Measurements from ENCODE around the gene DAP. TPM values are rescaled to one million over a fixed set of nuclear protein-coding genes. Genes with fewer than 3 reads are reported as not detected.

The DAP gene
- total RNA-seq, 1 experiment from 2014 or later, result 95.9 TPM

DNA sequence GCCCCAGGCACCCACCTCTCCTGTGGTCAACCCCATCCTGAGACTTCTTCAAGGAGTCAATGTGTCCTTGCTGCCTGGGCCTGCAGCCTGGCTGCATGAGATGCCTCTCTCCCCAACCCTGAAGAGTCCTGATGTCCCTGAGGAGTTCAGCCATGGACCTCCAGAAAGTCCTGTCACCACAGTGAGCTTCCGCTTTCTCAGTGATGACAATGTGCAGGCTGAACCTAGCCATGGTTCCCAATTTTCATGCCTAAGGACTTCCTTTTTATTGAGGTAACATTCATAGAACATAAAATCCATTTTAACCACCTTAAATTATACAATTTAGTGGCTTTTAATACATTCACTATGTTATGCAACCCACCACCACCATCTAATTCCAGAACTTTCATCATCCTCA is 29.1 kb downstream of the DAP start:
- no peaks in the 10 kb centered on the region for H3K27me3 ChIP-seq (replicated peaks; ENCODE audit: insufficient read depth, low read depth, low read length, poor library complexity)
- H3K4me1 ChIP-seq (ENCODE audit: insufficient read depth, low read length, poor library complexity, severe bottlenecking), result no peaks in the 10 kb centered on the region
- H3K27ac ChIP-seq (ENCODE audit: low read depth, low read length, poor library complexity, severe bottlenecking), result no peak overlapping the region
- H3K4me3 ChIP-seq (ENCODE audit: low read depth, low read length, poor library complexity, severe bottlenecking), result no peak overlapping the region
- TF ChIP-seq, protein P1, sequence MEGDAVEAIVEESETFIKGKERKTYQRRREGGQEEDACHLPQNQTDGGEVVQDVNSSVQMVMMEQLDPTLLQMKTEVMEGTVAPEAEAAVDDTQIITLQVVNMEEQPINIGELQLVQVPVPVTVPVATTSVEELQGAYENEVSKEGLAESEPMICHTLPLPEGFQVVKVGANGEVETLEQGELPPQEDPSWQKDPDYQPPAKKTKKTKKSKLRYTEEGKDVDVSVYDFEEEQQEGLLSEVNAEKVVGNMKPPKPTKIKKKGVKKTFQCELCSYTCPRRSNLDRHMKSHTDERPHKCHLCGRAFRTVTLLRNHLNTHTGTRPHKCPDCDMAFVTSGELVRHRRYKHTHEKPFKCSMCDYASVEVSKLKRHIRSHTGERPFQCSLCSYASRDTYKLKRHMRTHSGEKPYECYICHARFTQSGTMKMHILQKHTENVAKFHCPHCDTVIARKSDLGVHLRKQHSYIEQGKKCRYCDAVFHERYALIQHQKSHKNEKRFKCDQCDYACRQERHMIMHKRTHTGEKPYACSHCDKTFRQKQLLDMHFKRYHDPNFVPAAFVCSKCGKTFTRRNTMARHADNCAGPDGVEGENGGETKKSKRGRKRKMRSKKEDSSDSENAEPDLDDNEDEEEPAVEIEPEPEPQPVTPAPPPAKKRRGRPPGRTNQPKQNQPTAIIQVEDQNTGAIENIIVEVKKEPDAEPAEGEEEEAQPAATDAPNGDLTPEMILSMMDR (conservative IDR thresholded peaks at IDR 0.05; ENCODE audit: low read depth, low read length), result no peak
- no peak for TF ChIP-seq EZH2 (IDR thresholded peaks at IDR 0.05; ENCODE audit: borderline replicate concordance, low read depth, low read length, poor library complexity, severe bottlenecking)
- DNase-seq (ENCODE audit: low spot score), result no peak
- CTCF ChIA-PET, result no interaction called here
- H3K9me3 ChIP-seq (ENCODE audit: low read depth, low read length, poor library complexity, severe bottlenecking), result no peaks in the 10 kb centered on the region
- peaks cover 3% of the 10 kb centered on the region for H3K36me3 ChIP-seq (ENCODE audit: insufficient read depth, low read length, poor library complexity, severe bottlenecking)
- POLR2A ChIA-PET (ENCODE audit: low non-redundant PET), result no interaction called here
- BruUV-seq (replicated peaks), result no TSS peak
- intact Hi-C loops (cut with micrococcal nuclease; ENCODE audit: unreplicated experiment), result no loop called here

DNA sequence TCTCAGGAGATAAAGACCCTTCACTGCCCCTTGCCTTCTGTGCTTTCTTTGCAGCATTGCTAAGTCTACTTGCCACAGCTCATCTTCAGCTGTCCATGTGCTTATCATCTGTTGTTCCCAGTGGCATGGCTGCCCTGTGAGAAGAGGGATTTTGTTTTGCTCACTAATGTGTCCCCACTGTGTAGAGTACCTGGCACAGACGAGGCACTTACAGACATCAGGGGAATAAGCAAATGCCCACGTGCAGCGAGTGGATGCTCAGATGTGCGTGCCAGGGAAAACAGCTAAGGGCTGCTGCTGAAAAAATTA is 31.0 kb downstream of the DAP start:
- no peak overlapping the region for H3K27ac ChIP-seq (ENCODE audit: low read depth, low read length, poor library complexity, severe bottlenecking)
- no peaks in the 10 kb centered on the region for H3K9me3 ChIP-seq (ENCODE audit: low read depth, low read length, poor library complexity, severe bottlenecking)
- no peaks in the 10 kb centered on the region for H3K4me1 ChIP-seq (ENCODE audit: insufficient read depth, low read length, poor library complexity, severe bottlenecking)
- POLR2A ChIA-PET (ENCODE audit: low non-redundant PET), result no interaction called here
- no peaks in the 10 kb centered on the region for H3K27me3 ChIP-seq (replicated peaks; ENCODE audit: insufficient read depth, low read depth, low read length, poor library complexity)
- DNase-seq (ENCODE audit: low spot score), result no peak
- no peak overlapping the region for H3K4me3 ChIP-seq (ENCODE audit: low read depth, low read length, poor library complexity, severe bottlenecking)
- no TSS peak for BruUV-seq (replicated peaks)
- no peak for TF ChIP-seq EZH2 (IDR thresholded peaks at IDR 0.05; ENCODE audit: borderline replicate concordance, low read depth, low read length, poor library complexity, severe bottlenecking)
- TF ChIP-seq, protein P1 (conservative IDR thresholded peaks at IDR 0.05; ENCODE audit: low read depth, low read length), result no peak
- CTCF ChIA-PET, result no interaction called here
- H3K36me3 ChIP-seq (ENCODE audit: insufficient read depth, low read length, poor library complexity, severe bottlenecking), result peaks cover 3% of the 10 kb centered on the region
- intact Hi-C loops (cut with micrococcal nuclease; ENCODE audit: unreplicated experiment), result no loop called here

DNA sequence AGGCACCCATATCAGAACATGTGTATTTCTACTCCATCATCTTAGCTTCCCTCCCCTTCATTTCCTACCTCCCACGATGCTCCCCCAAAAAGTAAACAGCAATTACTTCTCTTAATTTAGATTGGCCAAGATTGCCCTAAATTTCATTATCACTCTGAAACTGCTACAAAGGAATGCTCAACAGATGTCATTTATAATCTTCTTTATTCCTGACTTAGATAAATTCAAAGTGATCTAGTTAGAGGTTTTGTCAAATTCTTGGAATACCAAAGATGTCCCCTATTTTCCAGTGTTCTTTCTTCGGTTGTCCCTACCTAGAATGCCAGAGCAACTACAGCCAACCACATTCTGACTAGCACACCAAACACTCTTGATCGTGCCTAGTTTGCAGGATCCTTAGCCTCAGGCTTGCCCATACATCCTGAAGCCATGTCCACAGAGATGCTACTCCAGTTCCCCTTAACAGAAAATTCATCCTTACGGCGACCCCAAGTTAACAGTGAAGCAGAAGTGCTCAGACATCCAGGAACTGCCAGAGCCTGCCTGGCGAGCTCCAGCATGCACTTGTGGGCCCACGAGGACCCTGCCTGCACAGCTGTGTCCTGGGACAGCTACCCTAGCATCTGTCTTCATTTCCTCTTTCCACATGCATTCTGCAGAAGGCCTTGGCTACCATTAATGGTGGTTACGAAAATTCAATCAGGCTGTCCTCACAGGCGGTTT is 31.6 kb downstream of the DAP start:
- intact Hi-C loops (cut with micrococcal nuclease; ENCODE audit: unreplicated experiment), result loop anchor here (10.0 kb wide), 1 partner anchor 165 kb away; the partner anchor contains the start of gene ANKRD33B
- CTCF ChIA-PET, result no interaction called here
- Histone ChIP-seq H3K27ac (ENCODE audit: low read depth, low read length, poor library complexity, severe bottlenecking) (no peak overlapping the region), H3K4me3 (ENCODE audit: low read depth, low read length, poor library complexity, severe bottlenecking) (no peak overlapping the region), H3K27me3 (replicated peaks; ENCODE audit: insufficient read depth, low read depth, low read length, poor library complexity) (no peaks in the 10 kb centered on the region), H3K4me1 (ENCODE audit: insufficient read depth, low read length, poor library complexity, severe bottlenecking) (no peaks in the 10 kb centered on the region), H3K9me3 (ENCODE audit: low read depth, low read length, poor library complexity, severe bottlenecking) (no peaks in the 10 kb centered on the region), H3K36me3 (ENCODE audit: insufficient read depth, low read length, poor library complexity, severe bottlenecking) (peaks cover 3% of the 10 kb centered on the region)
- TF ChIP-seq EZH2 (IDR thresholded peaks at IDR 0.05; ENCODE audit: borderline replicate concordance, low read depth, low read length, poor library complexity, severe bottlenecking), result no peak
- TF ChIP-seq, protein P1 (conservative IDR thresholded peaks at IDR 0.05; ENCODE audit: low read depth, low read length), result no peak
- BruUV-seq (replicated peaks), result no TSS peak
- POLR2A ChIA-PET (ENCODE audit: low non-redundant PET), result no interaction called here
- DNase-seq (ENCODE audit: low spot score), result no peak

Data from A673 (cell line).